Upper lobe of left lung (tissue), 4 donors: ENCODE data around the gene GIN1.

Source experiments
- POLR2A ChIP-seq, 4 donors: fragments of 450-650 bp; IDR thresholded peaks; one replicate each; pipeline ENCODE4 v1.5.1; 2016 to 2017; ENCODE audit warnings: antibody characterized with exemption in 4 of 4, mild to moderate bottlenecking in 2 of 4
- TF ChIP-seq, protein P1 (sequence below), 6 experiments: fragments of 450-650 bp in 4 of 6; fragments of 200-600 bp in 2 of 6; sonication (generic) in 2 of 6; IDR thresholded peaks; one replicate each; pipeline ENCODE4 v1.5.1; 2016 to 2019; ENCODE audit warnings: antibody characterized with exemption in 6 of 6

DNA sequence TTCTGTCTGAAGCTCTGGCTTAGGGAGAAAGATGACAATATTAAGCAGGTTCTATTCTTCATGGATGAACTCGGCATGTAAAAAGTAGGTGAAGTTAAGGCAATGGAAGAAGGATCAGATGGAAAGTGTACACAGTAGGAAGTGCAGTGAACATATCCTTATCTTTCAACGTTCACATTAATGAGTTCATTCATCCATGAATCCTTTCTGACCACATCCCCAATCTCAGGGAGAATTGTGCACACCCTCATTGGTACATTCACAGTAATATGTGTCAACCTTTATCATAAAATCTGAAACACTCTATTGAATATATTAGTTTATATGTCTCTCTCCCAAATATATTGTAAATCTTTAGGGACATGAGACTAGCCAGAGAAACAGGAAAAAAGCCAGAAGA lies 5.5 kb downstream of the GIN1 start:
- TF ChIP-seq, protein P1, sequence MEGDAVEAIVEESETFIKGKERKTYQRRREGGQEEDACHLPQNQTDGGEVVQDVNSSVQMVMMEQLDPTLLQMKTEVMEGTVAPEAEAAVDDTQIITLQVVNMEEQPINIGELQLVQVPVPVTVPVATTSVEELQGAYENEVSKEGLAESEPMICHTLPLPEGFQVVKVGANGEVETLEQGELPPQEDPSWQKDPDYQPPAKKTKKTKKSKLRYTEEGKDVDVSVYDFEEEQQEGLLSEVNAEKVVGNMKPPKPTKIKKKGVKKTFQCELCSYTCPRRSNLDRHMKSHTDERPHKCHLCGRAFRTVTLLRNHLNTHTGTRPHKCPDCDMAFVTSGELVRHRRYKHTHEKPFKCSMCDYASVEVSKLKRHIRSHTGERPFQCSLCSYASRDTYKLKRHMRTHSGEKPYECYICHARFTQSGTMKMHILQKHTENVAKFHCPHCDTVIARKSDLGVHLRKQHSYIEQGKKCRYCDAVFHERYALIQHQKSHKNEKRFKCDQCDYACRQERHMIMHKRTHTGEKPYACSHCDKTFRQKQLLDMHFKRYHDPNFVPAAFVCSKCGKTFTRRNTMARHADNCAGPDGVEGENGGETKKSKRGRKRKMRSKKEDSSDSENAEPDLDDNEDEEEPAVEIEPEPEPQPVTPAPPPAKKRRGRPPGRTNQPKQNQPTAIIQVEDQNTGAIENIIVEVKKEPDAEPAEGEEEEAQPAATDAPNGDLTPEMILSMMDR (IDR thresholded peaks at IDR 0.05): no peak
- no peak for TF ChIP-seq POLR2A (IDR thresholded peaks at IDR 0.05)
